MCF 10A (cell line): ENCODE measurements around the gene HAO2. TPM values are rescaled to one million over a fixed set of nuclear protein-coding genes. Genes with fewer than 3 reads are reported as not detected.
"Not testable (repeated sequence)": the region's sequence is repeated elsewhere in the genome, so short reads cannot be mapped to it uniquely, and the experiment has no call there.

Source experiments
- BruUV-seq: library from RNA; stranded (reverse); fragments of 400-500 nt; replicated peaks from 2 replicates; lab custom pipeline; 2021; lab: Mats Ljungman, UMichigan
- CTCF ChIA-PET: fragments of 300-600 bp; sonication (Branson Sonifier 250); formaldehyde crosslinking; extraction: SDS; loops from one replicate; lab custom pipeline; 2021; ENCODE audit warnings: antibody characterized with exemption, inconsistent platforms; lab: Yijun Ruan, JAX
- POLR2A ChIA-PET: fragments of 300-600, 350-650 bp; sonication (Branson Sonifier 250); formaldehyde crosslinking; extraction: SDS; loops from one replicate; lab custom pipeline; 2020; ENCODE audit warnings: antibody characterized with exemption, inconsistent platforms; lab: Yijun Ruan, JAX
- DNase-seq: peaks from one replicate; pipeline ENCODE4 v3.0.0-alpha.2; 2018; ENCODE audit not compliant: unreplicated experiment
- H3K27ac Mint-ChIP-seq: one replicate; pipeline ENCODE4 v1.8.0; 2022; ENCODE audit warnings: mild to moderate bottlenecking, low read depth, mixed read lengths; ENCODE audit not compliant: unreplicated experiment
- H3K27me3 Mint-ChIP-seq: one replicate; pipeline ENCODE4 v1.8.0; 2022; ENCODE audit warnings: mixed read lengths; ENCODE audit not compliant: insufficient read depth, unreplicated experiment
- H3K36me3 Mint-ChIP-seq: one replicate; pipeline ENCODE4 v1.8.0; 2022; ENCODE audit warnings: mild to moderate bottlenecking, moderate library complexity, mixed read lengths; ENCODE audit not compliant: insufficient read depth, unreplicated experiment
- H3K4me1 Mint-ChIP-seq: one replicate; pipeline ENCODE4 v1.8.0; 2022; ENCODE audit warnings: mixed read lengths; ENCODE audit not compliant: insufficient read depth, unreplicated experiment
- H3K4me3 Mint-ChIP-seq: one replicate; pipeline ENCODE4 v1.8.0; 2022; ENCODE audit warnings: mild to moderate bottlenecking, moderate library complexity, mixed read lengths; ENCODE audit not compliant: unreplicated experiment
- H3K9me3 Mint-ChIP-seq: one replicate; pipeline ENCODE4 v1.8.0; 2022; ENCODE audit warnings: mixed read lengths; ENCODE audit not compliant: unreplicated experiment
- CTCF ChIP-seq: fragments of 200-600 bp; IDR thresholded peaks from one replicate; pipeline ENCODE4 v1.8.0; 2022; ENCODE audit warnings: antibody characterized with exemption, mild to moderate bottlenecking; ENCODE audit not compliant: unreplicated experiment
- intact Hi-C: fragments of 100-400 bp; cut with micrococcal nuclease; formaldehyde crosslinking; loops from 2 replicates; pipeline ENCODE4 v1.14.1; 2022
- total RNA-seq: library from RNA; stranded (reverse); gene quantifications from 2 replicates; pipeline ENCODE4 v1.2.3, GENCODE V29; 2022

The HAO2 gene
- total RNA-seq, 1 experiment from 2014 or later: not detected

GRCh38 chr1:119331190-119331515 lies 37.4 kb upstream of the HAO2 start:
- no peak for DNase-seq
- POLR2A ChIA-PET: no interaction called here
- H3K9me3 Mint-ChIP-seq: no peaks in the 10 kb centered on the region
- H3K4me3 Mint-ChIP-seq: no peak overlapping the region
- CTCF ChIA-PET: interaction anchor here (1.0 kb wide), 1 partner anchor 8 kb away, joined by 3 read pairs; no protein-coding TSS in a partner anchor
- intact Hi-C loops: no loop called here
- no TSS peak for BruUV-seq
- no peak overlapping the region for H3K27ac Mint-ChIP-seq
- no peaks in the 10 kb centered on the region for H3K27me3 Mint-ChIP-seq
- no peaks in the 10 kb centered on the region for H3K4me1 Mint-ChIP-seq
- H3K36me3 Mint-ChIP-seq: no peaks in the 10 kb centered on the region
- TF ChIP-seq CTCF: no peak

GRCh38 chr1:119331915-119332314 lies 36.7 kb upstream of the HAO2 start:
- no peak overlapping the region for H3K4me3 Mint-ChIP-seq
- no peaks in the 10 kb centered on the region for H3K36me3 Mint-ChIP-seq
- no peak overlapping the region for H3K27ac Mint-ChIP-seq
- no peak for TF ChIP-seq CTCF
- no peaks in the 10 kb centered on the region for H3K27me3 Mint-ChIP-seq
- no peaks in the 10 kb centered on the region for H3K9me3 Mint-ChIP-seq
- intact Hi-C loops: no loop called here
- H3K4me1 Mint-ChIP-seq: no peaks in the 10 kb centered on the region
- ChIA-PET POLR2A (no interaction called here), CTCF (interaction anchor here (1.0 kb wide), 1 partner anchor 9 kb away, joined by 3 read pairs; no protein-coding TSS in a partner anchor)
- no peak for DNase-seq
- BruUV-seq: no TSS peak

GRCh38 chr1:119332622-119333021 lies 36.0 kb upstream of the HAO2 start:
- intact Hi-C loops: no loop called here
- DNase-seq: no peak
- no peaks in the 10 kb centered on the region for H3K27me3 Mint-ChIP-seq
- ChIA-PET POLR2A (no interaction called here), CTCF (no interaction called here)
- no peak overlapping the region for H3K4me3 Mint-ChIP-seq
- H3K9me3 Mint-ChIP-seq: no peaks in the 10 kb centered on the region
- no peak for TF ChIP-seq CTCF
- H3K4me1 Mint-ChIP-seq: no peaks in the 10 kb centered on the region
- no peaks in the 10 kb centered on the region for H3K36me3 Mint-ChIP-seq
- no TSS peak for BruUV-seq
- no peak overlapping the region for H3K27ac Mint-ChIP-seq

- intact Hi-C loops: no loop called here
- no peaks in the 10 kb centered on the region for H3K9me3 Mint-ChIP-seq
- H3K27me3 Mint-ChIP-seq: no peaks in the 10 kb centered on the region
- no peaks in the 10 kb centered on the region for H3K36me3 Mint-ChIP-seq
- H3K27ac Mint-ChIP-seq: no peak overlapping the region
- DNase-seq: no peak
- no peaks in the 10 kb centered on the region for H3K4me1 Mint-ChIP-seq
- ChIA-PET CTCF (interaction anchor here (0.5 to 1.1 kb wide), 3 partner anchors 17 to 193 kb away, joined by 3 read pairs; partner anchors contain the start of gene WARS2), POLR2A (interaction anchor here (0.6 kb wide), 1 partner anchor 1260 kb away, joined by 3 read pairs; no protein-coding TSS in a partner anchor)
- no TSS peak for BruUV-seq
- H3K4me3 Mint-ChIP-seq: no peak overlapping the region
- no peak for TF ChIP-seq CTCF
These were observed 35.3 kb upstream of the HAO2 start for GRCh38 chr1:119333163-119333896.

GRCh38 chr1:119333897-119334250 lies 34.7 kb upstream of the HAO2 start:
- H3K36me3 Mint-ChIP-seq, H3K9me3 Mint-ChIP-seq, H3K4me1 Mint-ChIP-seq, BruUV-seq, intact Hi-C loops, H3K27me3 Mint-ChIP-seq, POLR2A ChIA-PET, H3K27ac Mint-ChIP-seq, H3K4me3 Mint-ChIP-seq, DNase-seq: not testable (repeated sequence)
- CTCF ChIA-PET: interaction anchor here (0.5 to 1.1 kb wide), 3 partner anchors 16 to 193 kb away, joined by 3 read pairs; partner anchors contain the start of gene WARS2
